Fibroblast of skin of right biceps (primary cell): Measurements from ENCODE around the gene POFUT2.

Experiments
- DNase-seq: peaks from one replicate; pipeline ENCODE4 v3.0.0-alpha.2; 2013

Gene POFUT2

DNA sequence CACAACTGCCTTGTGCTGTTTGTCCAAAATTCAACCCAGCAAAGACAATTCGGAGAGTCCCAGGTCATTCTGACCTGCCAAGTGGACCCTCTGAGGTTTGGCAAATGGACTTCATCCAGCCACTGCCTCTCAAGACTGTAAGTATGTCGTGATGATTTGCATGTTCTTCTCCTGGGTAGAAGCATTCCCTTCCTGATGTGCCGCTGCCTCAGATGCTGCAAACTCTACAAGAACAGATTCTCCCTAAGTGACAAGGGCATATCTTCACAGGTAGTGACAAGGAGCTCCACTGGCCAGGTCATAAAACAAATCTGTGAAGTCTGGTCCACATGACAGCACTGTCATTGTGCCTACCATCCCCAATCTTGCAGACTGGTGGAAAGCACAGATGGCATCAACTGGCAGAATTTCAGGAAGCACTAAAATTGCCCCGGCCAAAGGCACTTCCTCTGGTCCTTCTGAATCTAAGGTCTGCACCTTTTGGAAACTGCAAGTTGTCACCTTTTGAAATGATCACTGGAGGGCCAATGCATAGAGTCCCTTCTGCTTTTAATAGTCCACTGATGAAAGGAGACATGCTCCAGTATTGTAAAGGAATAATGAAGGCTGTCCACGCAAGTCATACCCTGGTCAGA is 27.4 kb downstream of the POFUT2 start:
- no peak for DNase-seq

- no peak for DNase-seq
These were observed 28.4 kb downstream of the POFUT2 start for GRCh38 chr21:45259206-45259840.

DNA sequence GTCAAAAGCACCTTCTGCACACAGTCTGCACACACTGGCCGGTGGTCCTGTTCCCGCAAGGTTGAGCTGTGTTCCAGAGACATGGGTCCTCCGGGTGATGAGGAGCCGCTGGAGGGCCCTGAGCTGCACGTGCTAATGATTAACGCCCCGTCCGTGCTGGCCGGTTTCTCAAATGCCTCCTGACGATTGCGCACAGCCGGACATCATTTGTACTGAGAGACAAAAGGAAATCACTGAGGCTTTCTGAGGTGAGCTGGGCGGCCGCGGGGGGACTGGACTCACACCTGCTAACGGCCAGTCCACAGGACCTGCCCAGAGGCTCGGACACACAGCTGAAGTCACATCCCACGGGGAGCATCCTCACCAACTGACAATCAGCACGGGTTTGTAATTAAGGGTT is 29.2 kb downstream of the POFUT2 start:
- DNase-seq, result no peak

DNA sequence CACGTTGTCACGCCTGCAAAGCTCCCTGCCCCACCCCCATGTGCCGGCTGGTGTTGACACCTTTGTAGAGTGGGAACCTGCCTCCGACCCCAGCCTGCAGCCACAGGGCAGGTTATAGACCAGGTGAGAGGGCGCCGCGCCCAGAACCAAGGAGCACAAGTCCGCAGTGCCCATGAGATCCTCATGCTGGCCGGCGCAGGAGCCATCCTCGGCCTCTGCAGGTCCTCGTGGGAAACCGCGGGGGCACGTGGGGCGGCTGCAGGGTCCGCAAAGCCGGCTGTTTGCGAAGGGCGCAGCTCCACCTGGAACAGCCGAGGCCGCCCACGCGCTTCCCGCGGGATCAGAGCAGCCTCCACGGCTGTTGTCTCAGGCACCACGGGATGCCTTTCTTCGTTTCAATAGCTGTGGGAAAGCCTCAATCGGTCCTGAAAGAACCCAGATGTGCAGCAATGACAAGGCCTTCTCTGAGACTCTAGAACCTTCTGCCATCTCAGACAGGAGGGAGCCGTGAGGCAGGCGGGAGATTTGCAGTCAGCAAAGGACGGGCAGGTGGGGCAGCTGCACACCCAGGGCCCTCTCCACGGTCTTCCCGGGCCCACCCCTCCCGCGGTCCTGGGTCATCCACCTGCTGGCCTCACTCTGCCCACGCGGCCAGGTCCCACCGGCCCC is 29.9 kb downstream of the POFUT2 start:
- DNase-seq, result no peak

DNA sequence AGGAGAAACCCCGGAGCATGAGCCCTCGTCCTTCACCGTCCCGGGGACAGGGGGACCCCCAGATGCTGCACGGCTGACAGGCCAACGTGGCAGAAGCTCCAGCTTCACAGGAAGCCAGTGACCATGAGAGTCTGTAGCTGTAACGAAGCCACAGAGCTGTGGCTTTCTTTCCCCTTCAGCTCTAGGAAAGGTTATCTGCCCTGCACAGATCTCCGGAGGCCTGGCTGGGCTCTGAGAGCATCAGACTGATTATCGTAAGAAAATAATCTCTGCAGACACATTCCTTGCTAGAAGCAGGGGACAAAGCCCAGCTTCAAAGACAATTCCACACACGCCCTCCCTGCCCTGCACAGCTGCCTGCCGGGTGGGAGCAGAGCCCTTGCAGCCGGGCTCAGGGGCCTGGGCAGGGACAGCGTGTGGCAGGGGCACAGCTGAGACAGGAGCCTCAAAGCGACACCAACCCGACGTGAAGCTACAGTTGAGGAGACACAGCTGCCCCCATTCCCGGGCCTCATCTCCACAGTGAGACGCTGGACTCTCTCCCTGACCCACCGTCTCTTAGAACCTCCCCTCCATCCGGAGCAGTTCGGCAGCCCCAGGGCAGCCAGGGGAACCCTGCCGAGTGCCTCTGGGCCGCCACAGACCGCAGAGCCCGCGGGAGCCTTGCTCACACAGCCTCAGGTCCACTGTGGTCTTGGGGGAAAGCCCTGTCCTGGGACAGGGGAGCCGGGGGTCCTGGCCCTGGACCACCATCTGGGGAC is 30.6 kb downstream of the POFUT2 start:
- DNase-seq, result no peak

DNA sequence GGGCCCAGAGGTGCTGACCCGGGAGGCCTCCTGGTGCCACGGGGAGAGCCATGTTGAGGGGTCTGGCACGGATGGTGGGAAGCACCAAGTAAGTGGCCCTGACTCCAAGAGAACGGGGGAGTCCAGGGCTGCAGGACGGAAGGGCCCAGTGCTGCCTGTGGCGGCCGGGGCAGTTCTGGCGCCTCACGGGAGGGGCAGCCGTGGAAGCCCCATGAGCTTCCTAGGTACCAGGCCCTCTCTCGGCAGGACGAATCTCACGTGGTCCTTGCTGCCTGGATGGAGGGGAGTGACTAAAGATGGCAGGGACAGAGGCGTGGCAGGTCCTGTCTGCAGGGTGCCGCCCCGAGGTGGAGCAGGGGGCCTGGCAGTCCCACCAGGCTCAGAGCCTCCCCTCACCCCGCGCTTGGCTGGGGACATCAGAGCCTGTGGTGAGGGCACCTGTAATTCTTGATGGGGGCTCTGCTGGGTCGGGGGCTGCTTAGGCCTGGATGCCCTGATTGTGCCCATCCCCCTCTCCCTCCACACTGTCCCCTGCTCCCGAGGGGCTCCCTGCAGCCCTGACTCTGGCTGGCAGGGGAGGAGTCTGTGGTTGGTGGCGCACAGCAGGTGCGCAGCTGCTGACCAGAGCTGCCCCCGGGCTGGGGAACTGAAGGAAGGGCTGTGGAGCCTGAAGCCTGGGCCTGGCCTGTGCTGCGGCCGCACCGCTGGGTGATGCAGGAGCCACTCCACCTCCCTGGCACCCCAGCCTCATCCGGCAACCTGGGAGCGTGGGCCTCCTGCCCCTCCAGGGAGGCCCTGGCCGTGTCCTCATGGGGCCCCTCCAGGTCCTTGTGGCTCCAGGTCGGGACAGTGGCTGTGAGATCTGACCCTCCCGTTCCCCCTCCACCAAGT is 31.4 kb downstream of the POFUT2 start:
- DNase-seq, result no peak

- DNase-seq, result no peak
These were observed 32.2 kb downstream of the POFUT2 start for GRCh38 chr21:45255381-45256020.

DNA sequence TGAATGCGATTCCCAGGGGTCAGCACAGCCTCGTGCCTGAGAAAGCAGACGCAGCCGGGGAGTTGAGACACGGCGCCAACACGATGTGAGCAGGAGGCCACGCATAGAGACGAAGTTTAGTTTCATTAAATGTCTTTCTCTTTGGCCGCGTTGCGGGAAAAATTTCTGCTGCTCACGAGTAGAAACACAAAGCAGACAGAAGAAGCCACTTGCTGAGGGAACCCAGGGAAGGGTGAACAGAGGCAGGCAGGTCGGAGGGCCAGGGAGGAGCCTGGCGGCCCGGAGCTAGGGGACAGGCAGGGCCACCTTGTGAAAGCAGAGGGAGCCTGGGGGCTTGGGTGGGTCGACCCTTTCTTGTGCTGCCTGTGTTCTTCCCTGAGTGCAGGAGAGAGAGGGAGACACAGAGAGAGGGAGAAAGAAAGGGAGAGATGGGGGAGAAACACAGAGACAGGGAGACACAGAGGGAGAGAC is 33.2 kb downstream of the POFUT2 start:
- no peak for DNase-seq

DNA sequence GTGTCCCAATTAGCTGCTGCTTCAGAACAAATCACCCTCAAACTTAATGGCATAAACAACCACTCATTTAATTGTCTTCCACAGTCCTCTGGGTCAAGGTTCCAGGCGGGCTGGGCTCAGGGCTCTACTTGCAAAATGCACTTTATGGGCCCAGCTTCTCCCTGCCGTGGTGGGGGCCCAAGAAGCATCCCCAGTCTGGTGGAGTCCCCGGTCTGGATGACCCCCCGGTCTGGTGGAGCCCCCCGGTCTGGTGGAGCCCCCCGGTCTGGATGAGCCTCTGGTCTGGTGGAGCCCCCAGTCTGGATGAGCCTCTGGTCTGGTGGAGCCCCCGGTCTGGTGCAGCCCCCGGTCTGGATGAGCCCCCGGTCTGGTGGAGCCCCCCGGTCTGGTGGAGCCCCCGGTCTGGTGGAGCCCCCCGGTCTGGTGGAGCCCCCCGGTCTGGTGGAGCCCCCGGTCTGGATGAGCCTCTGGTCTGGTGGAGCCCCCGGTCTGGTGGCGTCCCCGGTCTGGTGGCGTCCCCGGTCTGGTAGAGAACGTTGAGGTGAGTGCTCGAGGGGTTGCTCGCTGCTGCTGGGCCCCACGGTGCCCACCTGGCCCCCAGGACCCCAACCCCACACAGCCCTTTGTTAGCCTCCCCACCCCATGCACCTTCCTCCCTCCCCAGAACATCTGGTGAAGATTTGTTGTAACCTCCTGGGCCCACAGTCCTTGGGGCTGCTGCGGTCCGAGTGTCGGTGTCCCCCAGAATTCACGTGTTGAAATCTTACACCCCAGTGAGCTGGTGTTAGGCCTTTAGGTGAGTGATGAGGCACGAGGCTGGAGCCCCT is 33.8 kb downstream of the POFUT2 start:
- no peak for DNase-seq

DNA sequence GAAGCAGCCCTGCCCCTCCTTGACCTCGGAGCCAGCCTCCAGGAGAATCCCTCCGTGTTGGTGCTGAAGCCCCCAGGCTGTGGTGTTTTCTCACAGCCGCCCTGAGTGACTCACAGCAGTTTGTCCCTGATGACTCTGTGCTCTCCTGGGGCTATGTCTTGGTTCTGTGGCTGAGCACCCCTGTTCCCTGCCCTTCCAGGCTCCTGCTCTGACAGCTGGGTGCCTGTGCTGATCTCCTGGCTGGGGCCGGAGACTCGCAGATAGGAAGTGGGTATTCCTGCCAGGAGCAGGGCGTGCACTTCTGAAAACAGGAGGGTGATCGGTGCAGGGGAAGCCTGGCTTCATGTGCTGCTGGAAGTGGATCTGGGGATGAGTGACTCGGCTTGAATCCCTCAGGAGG is 34.5 kb downstream of the POFUT2 start:
- peak; percentile 49 for DNase-seq

- no peak for DNase-seq
These were observed 35.2 kb downstream of the POFUT2 start for GRCh38 chr21:45252448-45252925.

DNA sequence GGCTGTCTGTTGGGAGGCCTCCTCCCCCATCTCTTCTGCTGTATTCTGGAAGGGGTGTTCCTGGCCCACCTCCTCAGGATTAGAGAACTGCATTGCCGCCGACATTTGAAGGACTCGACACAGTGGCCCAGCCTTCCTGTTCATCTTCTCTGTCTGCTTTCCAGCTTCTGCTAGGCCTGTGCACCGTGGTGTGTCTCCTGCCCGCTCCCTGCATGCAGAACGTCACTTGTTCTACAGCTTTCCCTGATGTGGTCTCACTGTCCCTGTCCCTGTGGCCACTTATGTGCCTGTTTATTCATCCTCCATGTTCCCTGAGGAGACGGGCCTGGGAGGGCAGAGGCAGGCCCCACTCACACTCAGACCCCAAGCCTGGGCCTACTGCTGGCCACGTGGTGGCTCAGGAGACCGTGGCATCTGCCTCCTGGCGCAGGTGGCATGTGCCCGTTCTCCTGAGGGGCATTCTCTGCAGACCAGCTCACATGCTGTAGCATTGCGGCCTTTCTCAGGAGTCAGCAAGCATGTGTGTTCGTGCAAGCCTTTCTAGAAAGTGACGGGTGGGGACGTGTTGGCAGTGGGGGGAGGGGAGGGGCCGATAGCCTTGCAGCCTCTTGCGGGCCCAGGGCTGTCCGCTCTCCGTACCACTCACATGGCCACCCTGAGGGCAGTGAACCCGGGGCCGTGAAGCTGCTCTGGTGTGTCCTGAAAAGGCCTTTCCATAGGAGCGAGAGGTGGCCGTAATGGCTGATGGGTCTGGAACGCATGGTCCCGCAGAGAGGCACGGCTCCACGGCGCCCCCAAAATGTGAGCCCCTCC is 35.9 kb downstream of the POFUT2 start:
- DNase-seq, result no peak

GRCh38 chr21:45250914-45251634 is 36.6 kb downstream of the POFUT2 start:
- DNase-seq, result no peak

DNA sequence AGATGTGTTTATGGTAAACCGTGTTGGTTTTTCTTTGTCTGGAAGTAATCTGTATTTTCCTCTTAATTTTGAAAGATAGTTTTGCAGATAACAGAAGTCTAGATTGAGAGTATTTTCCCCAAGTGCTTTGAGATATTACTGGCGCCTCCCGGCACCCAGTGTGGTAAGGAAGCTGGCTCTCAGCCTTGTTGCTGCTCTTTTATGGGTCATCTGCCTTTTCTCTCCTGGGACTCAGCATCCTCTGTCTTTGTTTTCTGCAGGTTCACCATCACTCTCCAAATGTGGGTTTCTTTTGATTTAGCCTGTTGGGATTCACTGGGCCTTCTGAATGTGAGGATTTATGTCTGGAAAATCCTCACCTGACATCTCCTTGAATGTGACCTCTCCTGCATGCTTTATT is 37.4 kb downstream of the POFUT2 start:
- no peak for DNase-seq

DNA sequence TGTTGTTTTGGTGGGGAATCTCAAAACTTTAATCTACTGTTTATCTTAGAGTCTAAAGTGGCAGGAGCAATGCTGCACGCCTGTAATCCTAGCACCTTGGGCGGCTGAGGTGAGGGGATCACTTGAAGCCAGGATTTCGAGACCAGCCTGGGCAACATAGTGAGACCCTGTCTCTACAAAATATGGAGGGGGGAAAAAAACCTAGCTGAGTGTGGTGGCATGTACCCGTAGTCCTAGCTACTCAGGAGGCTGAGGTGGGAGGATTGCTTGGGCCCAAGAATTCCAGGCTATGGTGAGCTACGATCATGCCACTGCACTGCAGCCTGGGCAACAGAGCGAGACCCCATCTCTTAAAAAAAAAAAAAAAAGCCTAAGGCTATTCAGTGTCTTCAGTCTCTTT is 38.1 kb downstream of the POFUT2 start:
- DNase-seq, result no peak

GRCh38 chr21:45248893-45249381 is 38.8 kb downstream of the POFUT2 start:
- peak; percentile 20 for DNase-seq

GRCh38 chr21:45248301-45248892 is 39.3 kb downstream of the POFUT2 start:
- DNase-seq, result no peak
